DND-41 (cell line): Measurements from ENCODE around the gene KLF18.

Source experiments
- EZH2 ChIP-seq: IDR thresholded peaks from 3 replicates; pipeline ENCODE4 v1.6.1; 2012; ENCODE audit warnings: borderline replicate concordance, low read depth, mild to moderate bottlenecking, moderate library complexity, low read length, inconsistent platforms; ENCODE audit not compliant: severe bottlenecking
- TF ChIP-seq, protein P1 (sequence below): IDR thresholded peaks from 2 replicates; pipeline ENCODE4 v1.5.1; 2012; ENCODE audit warnings: borderline replicate concordance, low read length, moderate library complexity, mild to moderate bottlenecking; ENCODE audit not compliant: poor library complexity, severe bottlenecking; ENCODE audit errors: extremely low read depth

DNA sequence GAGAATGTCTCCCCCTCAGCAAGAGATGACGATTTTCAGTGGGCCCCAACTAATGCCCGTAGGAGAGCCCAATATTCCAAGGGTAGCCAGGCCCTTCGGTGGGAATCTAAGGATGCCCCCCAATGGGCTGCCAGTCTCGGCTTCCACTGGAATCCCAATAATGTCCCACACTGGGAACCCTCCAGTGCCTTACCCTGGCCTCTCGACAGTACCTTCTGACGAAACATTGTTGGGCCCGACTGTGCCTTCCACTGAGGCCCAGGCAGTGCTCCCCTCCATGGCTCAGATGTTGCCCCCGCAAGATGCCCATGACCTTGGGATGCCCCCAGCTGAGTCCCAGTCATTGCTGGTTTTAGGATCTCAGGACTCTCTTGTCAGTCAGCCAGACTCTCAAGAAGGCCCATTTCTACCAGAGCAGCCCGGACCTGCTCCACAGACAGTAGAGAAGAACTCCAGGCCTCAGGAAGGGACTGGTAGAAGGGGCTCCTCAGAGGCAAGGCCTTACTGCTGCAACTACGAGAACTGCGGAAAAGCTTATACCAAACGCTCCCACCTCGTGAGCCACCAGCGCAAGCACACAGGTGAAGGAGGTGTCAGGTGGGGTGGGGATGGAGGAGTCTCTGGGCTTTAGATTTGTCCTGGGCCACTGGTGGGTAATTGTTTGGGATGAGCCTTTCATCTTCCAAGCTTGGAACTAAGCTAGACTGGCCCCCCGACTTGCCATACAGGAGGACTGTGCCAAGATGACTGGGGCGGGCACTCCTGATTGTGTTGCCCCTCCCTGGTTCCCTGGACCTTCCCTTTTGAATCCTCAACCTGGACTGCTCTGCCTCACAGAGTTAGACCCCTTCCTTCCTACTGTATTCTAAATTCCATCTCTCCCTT is 11.6 kb downstream of the KLF18 start:
- TF ChIP-seq, protein P1, sequence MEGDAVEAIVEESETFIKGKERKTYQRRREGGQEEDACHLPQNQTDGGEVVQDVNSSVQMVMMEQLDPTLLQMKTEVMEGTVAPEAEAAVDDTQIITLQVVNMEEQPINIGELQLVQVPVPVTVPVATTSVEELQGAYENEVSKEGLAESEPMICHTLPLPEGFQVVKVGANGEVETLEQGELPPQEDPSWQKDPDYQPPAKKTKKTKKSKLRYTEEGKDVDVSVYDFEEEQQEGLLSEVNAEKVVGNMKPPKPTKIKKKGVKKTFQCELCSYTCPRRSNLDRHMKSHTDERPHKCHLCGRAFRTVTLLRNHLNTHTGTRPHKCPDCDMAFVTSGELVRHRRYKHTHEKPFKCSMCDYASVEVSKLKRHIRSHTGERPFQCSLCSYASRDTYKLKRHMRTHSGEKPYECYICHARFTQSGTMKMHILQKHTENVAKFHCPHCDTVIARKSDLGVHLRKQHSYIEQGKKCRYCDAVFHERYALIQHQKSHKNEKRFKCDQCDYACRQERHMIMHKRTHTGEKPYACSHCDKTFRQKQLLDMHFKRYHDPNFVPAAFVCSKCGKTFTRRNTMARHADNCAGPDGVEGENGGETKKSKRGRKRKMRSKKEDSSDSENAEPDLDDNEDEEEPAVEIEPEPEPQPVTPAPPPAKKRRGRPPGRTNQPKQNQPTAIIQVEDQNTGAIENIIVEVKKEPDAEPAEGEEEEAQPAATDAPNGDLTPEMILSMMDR: no peak
- TF ChIP-seq EZH2: no peak
